ENCODE data around the gene CRIP1.

CRIP1 gene

DNA sequence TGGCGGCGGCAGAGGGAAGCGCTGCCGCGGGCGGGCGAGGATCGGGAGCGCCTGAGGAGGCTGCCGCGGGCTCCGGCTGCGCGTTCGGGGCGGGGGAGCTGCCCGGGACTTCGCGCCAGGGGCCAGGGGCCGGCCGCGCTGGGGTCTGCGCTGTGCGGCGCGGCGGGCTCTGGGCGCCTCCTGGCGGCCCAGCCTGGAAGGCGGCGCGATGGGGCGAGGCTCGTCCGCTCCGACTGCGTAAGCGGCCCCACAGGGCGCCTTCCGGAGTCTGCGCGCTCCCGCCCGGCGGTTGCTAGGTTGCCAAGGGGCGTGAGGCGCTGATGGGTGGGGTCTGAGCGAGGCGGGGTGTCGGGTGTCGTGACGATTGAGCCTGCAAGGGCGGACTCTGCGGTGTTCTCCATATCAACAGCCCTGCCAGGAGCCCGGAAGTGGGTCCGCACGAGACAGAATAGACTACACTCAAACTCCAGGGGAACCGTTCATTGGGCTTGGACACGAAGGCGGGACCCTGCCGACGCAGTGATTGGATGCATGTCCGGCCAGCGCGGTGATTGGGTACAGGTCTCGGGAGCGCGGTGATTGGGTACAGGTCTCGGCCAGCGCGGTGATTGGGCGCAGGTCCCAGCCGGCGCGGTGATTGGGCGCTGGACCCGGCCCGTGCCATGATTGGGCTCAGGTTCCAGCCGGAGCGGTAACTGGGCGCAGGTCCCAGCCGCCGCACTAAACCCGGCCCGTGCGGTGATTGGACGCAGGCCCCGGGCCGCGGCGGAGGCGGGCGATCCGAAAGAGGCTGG, 4.1 kb downstream of the CRIP1 start, which contains the start of gene TEDC1:
TSS of gene TEDC1 (plus strand) at position 675 of the 794 bp plus-strand sequence. CDS start 130 bp downstream, outside the sequence.
- POLR2A ChIA-PET: interaction anchor here (1.1 to 2.6 kb wide), 5 partner anchors 9 to 120 kb away, joined by 3 to 23 read pairs (median 5); no protein-coding TSS in a partner anchor
- 0% methylated on average over 79 of the region's 94 CpGs for WGBS (ENCODE audit: insufficient coverage)

GRCh38 chr14:105491366-105491973, 4.8 kb downstream of the CRIP1 start:
- ChIA-PET POLR2A (interaction anchor here (2.6 kb wide), 1 partner anchor 10 kb away, joined by 23 read pairs; no protein-coding TSS in a partner anchor), CTCF (interaction anchor here (1.5 to 5.2 kb wide), 3 partner anchors 10 to 118 kb away, joined by 3 to 68 read pairs (median 21); no protein-coding TSS in a partner anchor)
- Histone ChIP-seq H3K4me1 (ENCODE audit: control extremely low read depth in 1 of 4, control insufficient read depth in 4 of 4, insufficient read depth in 4 of 4, low read length in 3 of 4) (peaks cover 0 to 48% (median 45%) of the 10 kb centered on the region in 4 experiments), H3K9me3 (ENCODE audit: control extremely low read depth in 1 of 5, control insufficient read depth in 4 of 5, insufficient read depth in 2 of 5, low read depth in 1 of 5, low read length in 4 of 5) (no peaks in the 10 kb centered on the region), H3K36me3 (ENCODE audit: control insufficient read depth in 4 of 4, insufficient read depth in 4 of 4, low read length in 3 of 4) (peaks cover 2 to 16% (median 6%) of the 10 kb centered on the region in 4 experiments), H3K27ac (ENCODE audit: insufficient read depth in 1 of 2, low read depth in 1 of 2, low read length in 2 of 2, poor library complexity in 1 of 2, severe bottlenecking in 2 of 2) (peak overlapping the region; percentile 70 to 88), H3K27me3 (replicated peaks in 2 of 5; ENCODE audit: control insufficient read depth in 4 of 5, insufficient read depth in 5 of 5, low read length in 4 of 5) (peaks cover 0 to 22% (median 2%) of the 10 kb centered on the region in 5 experiments), H3K4me3 (ENCODE audit: control insufficient read depth in 1 of 7, extremely low read depth in 1 of 7, insufficient read depth in 4 of 7, low read depth in 2 of 7, low read length in 6 of 7) (peak overlapping the region; percentile 43 to 83 (median 75))
- 1% methylated on average over 48 of the region's 53 CpGs for WGBS (ENCODE audit: insufficient coverage)
- peak; percentile 75 to 83 (median 82) for DNase-seq

More for the DNA sequence above, 4.1 kb downstream of the CRIP1 start, which contains the start of gene TEDC1:
- peaks cover 0 to 29% (median 5%) of the 10 kb centered on the region in 5 experiments for H3K27me3 ChIP-seq (replicated peaks in 2 of 5; ENCODE audit: control insufficient read depth in 4 of 5, insufficient read depth in 5 of 5, low read length in 4 of 5)
- peak within 1 kb of the TSS; percentile 58 to 83 (median 75) for H3K4me3 ChIP-seq (ENCODE audit: control insufficient read depth in 1 of 7, extremely low read depth in 1 of 7, insufficient read depth in 4 of 7, low read depth in 2 of 7, low read length in 6 of 7)
- H3K9me3 ChIP-seq (ENCODE audit: control extremely low read depth in 1 of 5, control insufficient read depth in 4 of 5, insufficient read depth in 2 of 5, low read depth in 1 of 5, low read length in 4 of 5): no peaks in the 10 kb centered on the region
- H3K36me3 ChIP-seq (ENCODE audit: control insufficient read depth in 4 of 4, insufficient read depth in 4 of 4, low read length in 3 of 4): peaks cover 2 to 16% (median 6%) of the 10 kb centered on the region in 4 experiments
- CTCF ChIA-PET: interaction anchor here (0.8 to 5.2 kb wide), 20 partner anchors 9 to 129 kb away, joined by 3 to 68 read pairs (median 5); no protein-coding TSS in a partner anchor
- H3K27ac ChIP-seq (ENCODE audit: insufficient read depth in 1 of 2, low read depth in 1 of 2, low read length in 2 of 2, poor library complexity in 1 of 2, severe bottlenecking in 2 of 2): peak within 1 kb of the TSS; percentile 70 to 88
- peak; percentile 100 for DNase-seq
- peaks cover 0 to 55% (median 52%) of the 10 kb centered on the region in 4 experiments for H3K4me1 ChIP-seq (ENCODE audit: control extremely low read depth in 1 of 4, control insufficient read depth in 4 of 4, insufficient read depth in 4 of 4, low read length in 3 of 4)

- Histone ChIP-seq H3K4me3 (ENCODE audit: control insufficient read depth in 1 of 7, extremely low read depth in 1 of 7, insufficient read depth in 4 of 7, low read depth in 2 of 7, low read length in 6 of 7) (peak overlapping the region in 3 of 7 experiments; percentile 79 to 83 (median 83)), H3K4me1 (ENCODE audit: control extremely low read depth in 1 of 4, control insufficient read depth in 4 of 4, insufficient read depth in 4 of 4, low read length in 3 of 4) (peaks cover 0 to 40% (median 37%) of the 10 kb centered on the region in 4 experiments), H3K27ac (ENCODE audit: insufficient read depth in 1 of 2, low read depth in 1 of 2, low read length in 2 of 2, poor library complexity in 1 of 2, severe bottlenecking in 2 of 2) (no peak overlapping the region), H3K36me3 (ENCODE audit: control insufficient read depth in 4 of 4, insufficient read depth in 4 of 4, low read length in 3 of 4) (peaks cover 2 to 16% (median 6%) of the 10 kb centered on the region in 4 experiments), H3K9me3 (ENCODE audit: control extremely low read depth in 1 of 5, control insufficient read depth in 4 of 5, insufficient read depth in 2 of 5, low read depth in 1 of 5, low read length in 4 of 5) (no peaks in the 10 kb centered on the region), H3K27me3 (replicated peaks in 2 of 5; ENCODE audit: control insufficient read depth in 4 of 5, insufficient read depth in 5 of 5, low read length in 4 of 5) (peaks cover 0 to 14% (median 2%) of the 10 kb centered on the region in 5 experiments)
- DNase-seq: no peak
- WGBS (ENCODE audit: insufficient coverage): 95% methylated on average over 21 of the region's 24 CpGs
- ChIA-PET CTCF (interaction anchor here (1.5 to 5.2 kb wide), 3 partner anchors 11 to 119 kb away, joined by 3 to 68 read pairs (median 21); no protein-coding TSS in a partner anchor), POLR2A (no interaction called here)
Measured at GRCh38 chr14:105492031-105492970, 5.6 kb downstream of the CRIP1 start.

GRCh38 chr14:105492971-105493871, 6.5 kb downstream of the CRIP1 start:
- ChIA-PET POLR2A (no interaction called here), CTCF (interaction anchor here (1.5 to 5.2 kb wide), 3 partner anchors 11 to 120 kb away, joined by 3 to 68 read pairs (median 21); no protein-coding TSS in a partner anchor)
- H3K36me3 ChIP-seq (ENCODE audit: control insufficient read depth in 4 of 4, insufficient read depth in 4 of 4, low read length in 3 of 4): peaks cover 2 to 16% (median 6%) of the 10 kb centered on the region in 4 experiments
- no peak overlapping the region for H3K4me3 ChIP-seq (ENCODE audit: control insufficient read depth in 1 of 7, extremely low read depth in 1 of 7, insufficient read depth in 4 of 7, low read depth in 2 of 7, low read length in 6 of 7)
- no peaks in the 10 kb centered on the region for H3K9me3 ChIP-seq (ENCODE audit: control extremely low read depth in 1 of 5, control insufficient read depth in 4 of 5, insufficient read depth in 2 of 5, low read depth in 1 of 5, low read length in 4 of 5)
- WGBS (ENCODE audit: insufficient coverage): 95% methylated on average over 12 of the region's 20 CpGs
- no peak overlapping the region for H3K27ac ChIP-seq (ENCODE audit: insufficient read depth in 1 of 2, low read depth in 1 of 2, low read length in 2 of 2, poor library complexity in 1 of 2, severe bottlenecking in 2 of 2)
- H3K27me3 ChIP-seq (replicated peaks in 2 of 5; ENCODE audit: control insufficient read depth in 4 of 5, insufficient read depth in 5 of 5, low read length in 4 of 5): peaks cover 0 to 5% (median 0%) of the 10 kb centered on the region in 5 experiments
- peaks cover 0 to 31% (median 28%) of the 10 kb centered on the region in 4 experiments for H3K4me1 ChIP-seq (ENCODE audit: control extremely low read depth in 1 of 4, control insufficient read depth in 4 of 4, insufficient read depth in 4 of 4, low read length in 3 of 4)
- no peak for DNase-seq

DNA sequence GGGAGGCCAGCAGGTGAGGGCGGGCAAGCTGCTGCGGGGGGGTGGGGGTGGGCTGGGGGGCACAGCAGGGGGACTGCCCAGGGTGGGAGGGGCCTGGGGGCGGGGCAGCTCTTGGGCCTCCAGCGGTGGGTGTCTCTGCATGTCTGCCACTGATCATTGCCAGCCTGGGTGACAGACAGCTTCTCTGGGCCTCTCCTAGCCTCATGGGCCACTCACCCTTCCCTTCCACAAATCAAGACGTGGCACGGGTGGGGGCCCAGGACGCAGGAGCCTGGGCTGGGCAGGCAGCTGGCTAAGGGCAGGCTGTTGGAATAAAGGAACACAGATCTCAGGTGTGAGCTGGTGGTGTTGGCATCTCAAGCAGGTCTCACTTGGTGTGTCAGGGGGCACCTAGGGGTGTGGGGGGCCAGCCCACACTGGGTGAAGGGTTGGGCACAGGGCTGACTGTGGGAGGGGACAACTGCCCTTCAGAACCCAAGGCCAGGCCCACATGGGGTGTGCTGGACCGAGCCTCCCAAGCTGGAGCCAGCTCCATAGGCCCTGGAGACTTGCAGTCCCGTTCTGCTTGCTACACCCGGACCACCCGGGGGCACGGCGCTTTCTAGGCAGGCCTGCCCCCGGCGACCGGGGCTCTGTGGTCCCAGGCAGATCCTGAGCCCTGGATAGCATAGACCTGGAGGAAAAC, 7.4 kb downstream of the CRIP1 start:
- POLR2A ChIA-PET: no interaction called here
- Histone ChIP-seq H3K4me3 (ENCODE audit: control insufficient read depth in 1 of 7, extremely low read depth in 1 of 7, insufficient read depth in 4 of 7, low read depth in 2 of 7, low read length in 6 of 7) (no peak overlapping the region), H3K4me1 (ENCODE audit: control extremely low read depth in 1 of 4, control insufficient read depth in 4 of 4, insufficient read depth in 4 of 4, low read length in 3 of 4) (peaks cover 0 to 23% (median 20%) of the 10 kb centered on the region in 4 experiments), H3K9me3 (ENCODE audit: control extremely low read depth in 1 of 5, control insufficient read depth in 4 of 5, insufficient read depth in 2 of 5, low read depth in 1 of 5, low read length in 4 of 5) (no peaks in the 10 kb centered on the region), H3K36me3 (ENCODE audit: control insufficient read depth in 4 of 4, insufficient read depth in 4 of 4, low read length in 3 of 4) (peaks cover 2 to 16% (median 6%) of the 10 kb centered on the region in 4 experiments), H3K27me3 (replicated peaks in 2 of 5; ENCODE audit: control insufficient read depth in 4 of 5, insufficient read depth in 5 of 5, low read length in 4 of 5) (no peaks in the 10 kb centered on the region), H3K27ac (ENCODE audit: insufficient read depth in 1 of 2, low read depth in 1 of 2, low read length in 2 of 2, poor library complexity in 1 of 2, severe bottlenecking in 2 of 2) (no peak overlapping the region)
- 95% methylated on average over 13 of the region's 16 CpGs for WGBS (ENCODE audit: insufficient coverage)
- no peak for DNase-seq
- CTCF ChIA-PET: interaction anchor here (3.4 kb wide), 1 partner anchor 12 kb away, joined by 21 read pairs; no protein-coding TSS in a partner anchor
